ENCODE measurements around the gene LRMDA. TPM values are rescaled to one million over a fixed set of nuclear protein-coding genes. Genes with fewer than 3 reads are reported as not detected.

The LRMDA gene
- total RNA-seq, 1 experiment from 2014 or later, result not detected

- ChIA-PET CTCF (no interaction called here), POLR2A (ENCODE audit: low non-redundant PET) (no interaction called here)
- H3K36me3 ChIP-seq (ENCODE audit: insufficient read depth, low read length, poor library complexity, severe bottlenecking), result no peaks in the 10 kb centered on the region
- no peaks in the 10 kb centered on the region for H3K9me3 ChIP-seq (ENCODE audit: low read depth, low read length, poor library complexity, severe bottlenecking)
- DNase-seq (ENCODE audit: low spot score), result no peak
- intact Hi-C loops (cut with micrococcal nuclease; ENCODE audit: unreplicated experiment), result no loop called here
- H3K27ac ChIP-seq (ENCODE audit: low read depth, low read length, poor library complexity, severe bottlenecking), result no peak overlapping the region
- H3K4me3 ChIP-seq (ENCODE audit: low read depth, low read length, poor library complexity, severe bottlenecking), result no peak overlapping the region
- no TSS peak for BruUV-seq (replicated peaks)
- TF ChIP-seq EZH2 (IDR thresholded peaks at IDR 0.05; ENCODE audit: borderline replicate concordance, low read depth, low read length, poor library complexity, severe bottlenecking), result no peak
- TF ChIP-seq, protein P1, sequence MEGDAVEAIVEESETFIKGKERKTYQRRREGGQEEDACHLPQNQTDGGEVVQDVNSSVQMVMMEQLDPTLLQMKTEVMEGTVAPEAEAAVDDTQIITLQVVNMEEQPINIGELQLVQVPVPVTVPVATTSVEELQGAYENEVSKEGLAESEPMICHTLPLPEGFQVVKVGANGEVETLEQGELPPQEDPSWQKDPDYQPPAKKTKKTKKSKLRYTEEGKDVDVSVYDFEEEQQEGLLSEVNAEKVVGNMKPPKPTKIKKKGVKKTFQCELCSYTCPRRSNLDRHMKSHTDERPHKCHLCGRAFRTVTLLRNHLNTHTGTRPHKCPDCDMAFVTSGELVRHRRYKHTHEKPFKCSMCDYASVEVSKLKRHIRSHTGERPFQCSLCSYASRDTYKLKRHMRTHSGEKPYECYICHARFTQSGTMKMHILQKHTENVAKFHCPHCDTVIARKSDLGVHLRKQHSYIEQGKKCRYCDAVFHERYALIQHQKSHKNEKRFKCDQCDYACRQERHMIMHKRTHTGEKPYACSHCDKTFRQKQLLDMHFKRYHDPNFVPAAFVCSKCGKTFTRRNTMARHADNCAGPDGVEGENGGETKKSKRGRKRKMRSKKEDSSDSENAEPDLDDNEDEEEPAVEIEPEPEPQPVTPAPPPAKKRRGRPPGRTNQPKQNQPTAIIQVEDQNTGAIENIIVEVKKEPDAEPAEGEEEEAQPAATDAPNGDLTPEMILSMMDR (conservative IDR thresholded peaks at IDR 0.05; ENCODE audit: low read depth, low read length), result no peak
- H3K4me1 ChIP-seq (ENCODE audit: insufficient read depth, low read length, poor library complexity, severe bottlenecking), result no peaks in the 10 kb centered on the region
- no peaks in the 10 kb centered on the region for H3K27me3 ChIP-seq (replicated peaks; ENCODE audit: insufficient read depth, low read depth, low read length, poor library complexity)
Observed at GRCh38 chr10:76017026-76017732, 585.8 kb downstream of the LRMDA start.

- intact Hi-C loops (cut with micrococcal nuclease; ENCODE audit: unreplicated experiment), result no loop called here
- no TSS peak for BruUV-seq (replicated peaks)
- no peak for TF ChIP-seq EZH2 (IDR thresholded peaks at IDR 0.05; ENCODE audit: borderline replicate concordance, low read depth, low read length, poor library complexity, severe bottlenecking)
- TF ChIP-seq, protein P1 (conservative IDR thresholded peaks at IDR 0.05; ENCODE audit: low read depth, low read length), result no peak
- ChIA-PET POLR2A (ENCODE audit: low non-redundant PET) (no interaction called here), CTCF (no interaction called here)
- H3K4me1 ChIP-seq (ENCODE audit: insufficient read depth, low read length, poor library complexity, severe bottlenecking), result no peaks in the 10 kb centered on the region
- H3K27ac ChIP-seq (ENCODE audit: low read depth, low read length, poor library complexity, severe bottlenecking), result no peak overlapping the region
- no peaks in the 10 kb centered on the region for H3K36me3 ChIP-seq (ENCODE audit: insufficient read depth, low read length, poor library complexity, severe bottlenecking)
- H3K27me3 ChIP-seq (replicated peaks; ENCODE audit: insufficient read depth, low read depth, low read length, poor library complexity), result no peaks in the 10 kb centered on the region
- no peak for DNase-seq (ENCODE audit: low spot score)
- no peak overlapping the region for H3K4me3 ChIP-seq (ENCODE audit: low read depth, low read length, poor library complexity, severe bottlenecking)
- H3K9me3 ChIP-seq (ENCODE audit: low read depth, low read length, poor library complexity, severe bottlenecking), result no peaks in the 10 kb centered on the region
Observed at GRCh38 chr10:76017733-76018433, 586.5 kb downstream of the LRMDA start.

- Histone ChIP-seq H3K4me3 (ENCODE audit: low read depth, low read length, poor library complexity, severe bottlenecking) (no peak overlapping the region), H3K27ac (ENCODE audit: low read depth, low read length, poor library complexity, severe bottlenecking) (no peak overlapping the region), H3K36me3 (ENCODE audit: insufficient read depth, low read length, poor library complexity, severe bottlenecking) (no peaks in the 10 kb centered on the region), H3K4me1 (ENCODE audit: insufficient read depth, low read length, poor library complexity, severe bottlenecking) (no peaks in the 10 kb centered on the region), H3K27me3 (replicated peaks; ENCODE audit: insufficient read depth, low read depth, low read length, poor library complexity) (no peaks in the 10 kb centered on the region), H3K9me3 (ENCODE audit: low read depth, low read length, poor library complexity, severe bottlenecking) (no peaks in the 10 kb centered on the region)
- TF ChIP-seq EZH2 (IDR thresholded peaks at IDR 0.05; ENCODE audit: borderline replicate concordance, low read depth, low read length, poor library complexity, severe bottlenecking), result no peak
- TF ChIP-seq, protein P1 (conservative IDR thresholded peaks at IDR 0.05; ENCODE audit: low read depth, low read length), result no peak
- CTCF ChIA-PET, result no interaction called here
- POLR2A ChIA-PET (ENCODE audit: low non-redundant PET), result interaction anchor here (0.5 kb wide), 1 partner anchor 1378 kb away, joined by 3 read pairs; no protein-coding TSS in a partner anchor
- intact Hi-C loops (cut with micrococcal nuclease; ENCODE audit: unreplicated experiment), result no loop called here
- no peak for DNase-seq (ENCODE audit: low spot score)
- BruUV-seq (replicated peaks), result no TSS peak
Observed at GRCh38 chr10:76020630-76021029, 589.2 kb downstream of the LRMDA start.
